Activated naive CD4-positive, alpha-beta T cell treated with anti-CD3 and anti-CD28 coated beads for 36 hours (primary cell): Measurements from ENCODE around the gene SCAMP5. TPM values are rescaled to one million over a fixed set of nuclear protein-coding genes. Genes with fewer than 3 reads are reported as not detected.

Experiments used
- CTCF ChIA-PET: fragments of 350-600 bp; sonication (Branson Sonifier 250); formaldehyde crosslinking; loops from one replicate; lab custom pipeline; 2021; ENCODE audit warnings: antibody characterized with exemption; lab: Charles Lee
- DNase-seq: peaks from one replicate; pipeline ENCODE4 v3.0.0-alpha.2; 2020
- H3K27ac Mint-ChIP-seq: one replicate; pipeline ENCODE4 v1.8.0; 2021; ENCODE audit warnings: mild to moderate bottlenecking, mixed read lengths
- H3K27me3 Mint-ChIP-seq: one replicate; pipeline ENCODE4 v1.8.0; 2021; ENCODE audit warnings: low read depth, mixed read lengths
- H3K36me3 Mint-ChIP-seq: one replicate; pipeline ENCODE4 v1.8.0; 2021; ENCODE audit warnings: low read depth, mixed read lengths
- H3K4me1 Mint-ChIP-seq: one replicate; pipeline ENCODE4 v1.8.0; 2021; ENCODE audit warnings: low read depth, mixed read lengths
- H3K4me3 Mint-ChIP-seq: one replicate; pipeline ENCODE4 v1.8.0; 2021; ENCODE audit warnings: mild to moderate bottlenecking, moderate library complexity, mixed read lengths
- H3K9me3 Mint-ChIP-seq: one replicate; pipeline ENCODE4 v1.8.0; 2021; ENCODE audit warnings: mixed read lengths
- intact Hi-C: fragments of 100-400 bp; cut with micrococcal nuclease; formaldehyde crosslinking; loops from one replicate; pipeline ENCODE4 v1.15.1; 2023
- total RNA-seq, 2 experiments: library from RNA; stranded (reverse); gene quantifications; one replicate each; pipeline ENCODE4 v1.2.3, GENCODE V29; 2021

The SCAMP5 gene
- total RNA-seq, 2 experiments from 2014 or later: 0.15 to 0.38 TPM

DNA sequence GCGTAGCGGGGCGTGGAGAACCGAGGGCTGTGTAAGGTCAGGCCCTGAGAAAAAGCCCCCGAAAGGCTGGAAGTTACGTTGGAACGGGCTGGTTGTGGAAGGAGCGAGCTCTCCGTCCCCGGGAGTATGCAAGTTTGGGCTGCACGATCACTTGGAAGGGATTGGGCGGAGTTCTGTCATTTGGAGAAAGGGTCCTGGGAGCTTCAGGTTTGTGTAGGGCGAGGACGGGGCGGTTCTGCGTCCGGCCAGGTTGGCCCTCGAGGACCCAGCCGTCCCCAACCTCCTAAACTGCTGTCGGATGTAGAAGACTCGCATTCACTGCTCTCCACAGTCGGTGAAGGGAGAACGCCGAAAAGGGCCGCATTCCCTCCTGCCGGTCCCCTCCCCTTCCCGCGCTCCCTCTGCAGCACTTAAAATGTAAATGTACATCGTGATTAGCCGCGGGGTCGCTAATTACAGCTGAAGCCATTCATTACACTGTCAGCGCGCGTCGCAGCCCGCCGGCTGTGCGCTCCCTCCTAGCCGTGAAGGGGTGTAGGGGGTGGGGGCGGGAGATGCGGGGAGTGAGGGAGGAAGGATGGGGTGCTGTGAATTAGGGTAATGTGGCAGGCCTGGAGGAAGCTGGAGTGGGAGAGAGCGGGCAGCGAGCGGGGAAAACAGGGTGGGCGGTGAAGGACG is 36.3 kb upstream of the SCAMP5 start:
- H3K27ac Mint-ChIP-seq: no peak overlapping the region
- H3K4me1 Mint-ChIP-seq: peaks cover 42% of the 10 kb centered on the region
- no peaks in the 10 kb centered on the region for H3K36me3 Mint-ChIP-seq
- peaks cover 28% of the 10 kb centered on the region for H3K27me3 Mint-ChIP-seq
- H3K4me3 Mint-ChIP-seq: peak overlapping the region; percentile 30
- no peak for DNase-seq
- intact Hi-C loops: loop anchor here (5.0 kb wide), 1 partner anchor 417 kb away; the partner anchor contains the start of gene ARID3B
- CTCF ChIA-PET: interaction anchor here (0.6 to 3.7 kb wide), 5 partner anchors 8 to 190 kb away, joined by 3 to 25 read pairs (median 4); no protein-coding TSS in a partner anchor
- H3K9me3 Mint-ChIP-seq: no peaks in the 10 kb centered on the region

DNA sequence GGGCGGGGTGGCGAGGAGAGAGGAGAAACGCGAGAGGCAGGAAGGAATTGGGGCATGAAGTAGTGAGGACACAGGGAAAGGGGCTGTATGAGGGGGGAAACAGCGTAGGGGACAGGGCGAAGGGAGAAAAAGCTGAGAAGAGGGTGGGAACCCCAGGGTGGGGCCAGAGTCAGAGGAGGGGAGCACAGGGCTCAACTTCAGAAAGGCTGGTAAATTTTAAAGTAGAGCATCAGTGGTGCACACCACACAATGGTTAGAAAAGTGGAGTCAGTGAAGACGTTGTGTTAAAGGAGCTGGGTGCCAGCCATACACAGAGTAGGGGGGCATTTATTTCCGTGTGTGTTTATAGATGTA is 35.8 kb upstream of the SCAMP5 start:
- Mint-ChIP-seq H3K27me3 (peaks cover 28% of the 10 kb centered on the region), H3K4me3 (no peak overlapping the region), H3K27ac (no peak overlapping the region), H3K4me1 (peaks cover 41% of the 10 kb centered on the region), H3K36me3 (no peaks in the 10 kb centered on the region), H3K9me3 (no peaks in the 10 kb centered on the region)
- CTCF ChIA-PET: interaction anchor here (1.0 to 3.7 kb wide), 4 partner anchors 9 to 70 kb away, joined by 3 to 25 read pairs (median 4); no protein-coding TSS in a partner anchor
- no peak for DNase-seq
- intact Hi-C loops: loop anchor here (5.0 kb wide), 1 partner anchor 417 kb away; the partner anchor contains the start of gene ARID3B

DNA sequence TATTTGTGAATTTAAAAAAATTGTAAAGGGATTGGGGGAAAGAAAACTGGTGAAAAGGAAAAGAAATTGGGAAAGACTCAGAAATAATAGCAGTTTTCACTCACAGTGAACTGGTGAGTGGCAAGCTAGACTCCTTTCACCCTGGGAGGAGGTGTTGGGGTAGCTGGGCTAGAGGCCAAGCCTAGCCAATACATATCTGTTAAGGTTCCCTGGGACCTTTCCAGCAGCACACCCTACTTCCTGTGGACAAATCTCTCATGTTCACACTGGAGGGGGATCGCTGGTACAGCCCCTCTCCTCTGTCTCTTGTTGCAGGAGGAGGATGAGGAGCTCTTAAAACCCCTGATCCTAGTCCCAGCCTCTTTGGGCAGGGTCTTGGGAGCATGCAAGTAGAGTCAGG is 35.1 kb upstream of the SCAMP5 start:
- no peak for DNase-seq
- H3K27me3 Mint-ChIP-seq: peaks cover 28% of the 10 kb centered on the region
- no peaks in the 10 kb centered on the region for H3K36me3 Mint-ChIP-seq
- no peak overlapping the region for H3K27ac Mint-ChIP-seq
- CTCF ChIA-PET: interaction anchor here (0.6 to 3.7 kb wide), 6 partner anchors 10 to 326 kb away, joined by 3 to 25 read pairs (median 3); no protein-coding TSS in a partner anchor
- H3K4me3 Mint-ChIP-seq: no peak overlapping the region
- H3K4me1 Mint-ChIP-seq: peaks cover 35% of the 10 kb centered on the region
- intact Hi-C loops: no loop called here
- H3K9me3 Mint-ChIP-seq: no peaks in the 10 kb centered on the region

GRCh38 chr15:74960995-74961588 is 34.3 kb upstream of the SCAMP5 start:
- no peak overlapping the region for H3K4me3 Mint-ChIP-seq
- H3K9me3 Mint-ChIP-seq: no peaks in the 10 kb centered on the region
- peaks cover 30% of the 10 kb centered on the region for H3K4me1 Mint-ChIP-seq
- H3K27ac Mint-ChIP-seq: peak overlapping the region; percentile 36
- H3K27me3 Mint-ChIP-seq: peaks cover 28% of the 10 kb centered on the region
- DNase-seq: no peak
- intact Hi-C loops: no loop called here
- CTCF ChIA-PET: interaction anchor here (0.6 to 3.7 kb wide), 2 partner anchors 10 to 327 kb away, joined by 3 to 25 read pairs; no protein-coding TSS in a partner anchor
- no peaks in the 10 kb centered on the region for H3K36me3 Mint-ChIP-seq

DNA sequence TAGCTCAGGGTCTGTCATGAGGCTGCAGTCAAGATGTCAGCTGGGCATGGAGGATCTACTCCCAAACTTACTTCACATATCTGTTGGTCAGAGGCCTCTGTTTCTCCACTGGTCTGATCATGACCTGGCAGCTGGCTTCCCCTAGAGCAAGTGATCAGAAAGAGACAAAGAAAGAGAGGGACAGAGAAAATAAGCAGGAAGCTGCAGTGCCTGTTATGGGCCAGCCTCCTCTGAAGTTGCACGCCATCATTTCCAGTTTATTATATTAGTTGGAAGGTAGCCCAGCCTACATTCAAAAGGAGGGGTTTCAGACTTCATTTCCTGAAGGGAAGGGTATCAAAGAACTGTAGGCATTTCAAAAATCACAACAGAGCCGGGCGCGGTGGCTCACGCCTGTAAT is 33.7 kb upstream of the SCAMP5 start:
- intact Hi-C loops: no loop called here
- Mint-ChIP-seq H3K4me1 (peaks cover 30% of the 10 kb centered on the region), H3K9me3 (no peaks in the 10 kb centered on the region), H3K4me3 (no peak overlapping the region), H3K27me3 (peaks cover 28% of the 10 kb centered on the region), H3K36me3 (no peaks in the 10 kb centered on the region), H3K27ac (peak overlapping the region; percentile 50)
- DNase-seq: no peak
- CTCF ChIA-PET: interaction anchor here (3.7 kb wide), 1 partner anchor 11 kb away, joined by 25 read pairs; no protein-coding TSS in a partner anchor

GRCh38 chr15:74962219-74962618 is 33.1 kb upstream of the SCAMP5 start:
- Mint-ChIP-seq H3K4me1 (peaks cover 30% of the 10 kb centered on the region), H3K27me3 (peaks cover 28% of the 10 kb centered on the region), H3K4me3 (no peak overlapping the region), H3K36me3 (no peaks in the 10 kb centered on the region), H3K27ac (no peak overlapping the region), H3K9me3 (no peaks in the 10 kb centered on the region)
- no peak for DNase-seq
- intact Hi-C loops: no loop called here
- CTCF ChIA-PET: interaction anchor here (0.6 to 3.7 kb wide), 4 partner anchors 12 to 335 kb away, joined by 3 to 25 read pairs (median 4); no protein-coding TSS in a partner anchor

GRCh38 chr15:74962671-74963070 is 32.7 kb upstream of the SCAMP5 start:
- Mint-ChIP-seq H3K9me3 (no peaks in the 10 kb centered on the region), H3K4me1 (peaks cover 26% of the 10 kb centered on the region), H3K27ac (no peak overlapping the region), H3K36me3 (no peaks in the 10 kb centered on the region), H3K27me3 (peaks cover 24% of the 10 kb centered on the region), H3K4me3 (no peak overlapping the region)
- intact Hi-C loops: no loop called here
- CTCF ChIA-PET: interaction anchor here (0.6 to 3.7 kb wide), 2 partner anchors 12 to 335 kb away, joined by 3 to 25 read pairs; no protein-coding TSS in a partner anchor
- DNase-seq: no peak

DNA sequence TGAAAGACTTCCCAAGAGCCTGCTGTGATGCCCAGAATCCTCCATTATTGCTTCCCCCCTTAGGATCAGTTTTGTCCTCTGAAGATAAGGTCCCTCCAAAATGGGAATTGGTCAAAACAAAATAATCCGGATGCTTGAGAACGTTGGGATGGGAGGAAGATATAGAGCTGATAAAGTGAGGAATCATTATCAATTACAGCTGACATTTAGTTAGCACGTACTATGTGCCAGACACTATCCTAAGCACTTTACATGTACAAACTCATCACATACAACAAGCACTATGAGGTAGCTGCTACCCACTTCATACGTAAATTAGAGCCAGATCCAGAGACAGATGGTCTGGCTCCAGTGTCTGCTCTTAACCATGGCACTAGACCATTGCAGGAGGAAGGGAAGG is 32.1 kb upstream of the SCAMP5 start:
- Mint-ChIP-seq H3K27ac (no peak overlapping the region), H3K4me3 (no peak overlapping the region), H3K9me3 (no peaks in the 10 kb centered on the region), H3K4me1 (peaks cover 22% of the 10 kb centered on the region), H3K36me3 (no peaks in the 10 kb centered on the region), H3K27me3 (peaks cover 19% of the 10 kb centered on the region)
- no peak for DNase-seq
- CTCF ChIA-PET: no interaction called here
- intact Hi-C loops: no loop called here

- Mint-ChIP-seq H3K9me3 (no peaks in the 10 kb centered on the region), H3K4me3 (no peak overlapping the region), H3K4me1 (peaks cover 14% of the 10 kb centered on the region), H3K36me3 (no peaks in the 10 kb centered on the region), H3K27me3 (peaks cover 3% of the 10 kb centered on the region), H3K27ac (no peak overlapping the region)
- intact Hi-C loops: no loop called here
- no peak for DNase-seq
- CTCF ChIA-PET: no interaction called here
Measured at GRCh38 chr15:74964794-74965193, 30.6 kb upstream of the SCAMP5 start.

DNA sequence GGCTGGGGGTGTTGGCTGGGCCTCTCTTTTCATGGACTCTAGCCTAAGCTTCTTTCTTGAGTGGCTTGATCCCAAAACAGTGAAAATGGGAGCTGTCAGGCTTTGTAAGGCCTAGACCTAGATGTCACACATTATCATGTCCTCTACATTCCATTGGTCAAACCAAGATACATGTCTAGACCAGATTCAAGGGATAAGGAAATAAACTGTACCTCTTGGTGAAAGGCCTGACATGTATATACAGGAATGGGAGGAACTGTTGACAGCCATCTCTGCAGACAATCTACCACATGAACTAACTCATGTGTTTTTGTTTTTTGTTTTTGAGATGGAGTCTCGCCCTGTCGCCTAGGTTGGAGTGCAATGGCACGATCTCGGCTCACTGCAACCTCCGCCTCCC is 27.7 kb upstream of the SCAMP5 start:
- Mint-ChIP-seq H3K27ac (no peak overlapping the region), H3K4me3 (no peak overlapping the region), H3K9me3 (no peaks in the 10 kb centered on the region), H3K36me3 (no peaks in the 10 kb centered on the region), H3K27me3 (no peaks in the 10 kb centered on the region), H3K4me1 (no peaks in the 10 kb centered on the region)
- CTCF ChIA-PET: interaction anchor here (0.6 kb wide), 1 partner anchor 341 kb away, joined by 3 read pairs; no protein-coding TSS in a partner anchor
- no peak for DNase-seq
- intact Hi-C loops: no loop called here

GRCh38 chr15:74976159-74976558 is 19.2 kb upstream of the SCAMP5 start:
- H3K4me3 Mint-ChIP-seq: no peak overlapping the region
- DNase-seq: no peak
- peaks cover 6% of the 10 kb centered on the region for H3K4me1 Mint-ChIP-seq
- intact Hi-C loops: no loop called here
- H3K36me3 Mint-ChIP-seq: no peaks in the 10 kb centered on the region
- peaks cover 9% of the 10 kb centered on the region for H3K27me3 Mint-ChIP-seq
- CTCF ChIA-PET: interaction anchor here (0.6 to 0.9 kb wide), 2 partner anchors 344 to 595 kb away, joined by 5 to 7 read pairs; no protein-coding TSS in a partner anchor
- no peaks in the 10 kb centered on the region for H3K9me3 Mint-ChIP-seq
- H3K27ac Mint-ChIP-seq: no peak overlapping the region

- no peaks in the 10 kb centered on the region for H3K36me3 Mint-ChIP-seq
Measured at GRCh38 chr15:74977599-74977998, 17.8 kb upstream of the SCAMP5 start.

More at GRCh38 chr15:74977599-74977998, 17.8 kb upstream of the SCAMP5 start:
- intact Hi-C loops: no loop called here
- no peaks in the 10 kb centered on the region for H3K9me3 Mint-ChIP-seq
- CTCF ChIA-PET: interaction anchor here (0.6 to 0.7 kb wide), 3 partner anchors 51 to 1719 kb away, joined by 3 read pairs; no protein-coding TSS in a partner anchor
- H3K27ac Mint-ChIP-seq: no peak overlapping the region
- H3K27me3 Mint-ChIP-seq: peaks cover 9% of the 10 kb centered on the region
- H3K4me1 Mint-ChIP-seq: peaks cover 6% of the 10 kb centered on the region
- peak; percentile 38 for DNase-seq
- H3K4me3 Mint-ChIP-seq: no peak overlapping the region
